Natural killer cell (primary cell): ENCODE results near the gene DPYD. TPM values are rescaled to one million over a fixed set of nuclear protein-coding genes. Genes with fewer than 3 reads are reported as not detected.

Experiments
- ATAC-seq, 3 donors: fragments of 150-1000 bp in 2 of 3; fragments of 200-7000 bp in 1 of 3; cut with Tn5 transposase; 1 replicate in 1 of 3; 2 replicates in 2 of 3; pipeline ENCODE4 v1.10.0; 2021; ENCODE audit warnings: mild to moderate bottlenecking in 2 of 3, moderate library complexity in 2 of 3
- DNase-seq, 2 donors: peaks; one replicate each; pipeline versions ENCODE4 v3.0.0 to v3.0.0-alpha.2; 2013 to 2021; ENCODE audit warnings: mixed read lengths in 1 of 2
- H3K27ac ChIP-seq: one replicate; pipeline ENCODE4 v1.5.1; 2013; ENCODE audit warnings: mild to moderate bottlenecking, low read length
- H3K27me3 ChIP-seq: one replicate; pipeline ENCODE4 v1.6.1; 2013; ENCODE audit warnings: low read length; ENCODE audit not compliant: control insufficient read depth, insufficient read depth
- H3K36me3 ChIP-seq: one replicate; pipeline ENCODE4 v1.6.1; 2013; ENCODE audit warnings: low read length; ENCODE audit not compliant: control insufficient read depth, insufficient read depth
- H3K4me1 ChIP-seq: one replicate; pipeline ENCODE4 v1.6.1; 2013; ENCODE audit warnings: low read length; ENCODE audit not compliant: control insufficient read depth, insufficient read depth
- H3K4me3 ChIP-seq: one replicate; pipeline ENCODE4 v1.5.1; 2013; ENCODE audit warnings: low read length
- H3K9me3 ChIP-seq: one replicate; pipeline ENCODE4 v1.6.1; 2013; ENCODE audit warnings: low read length; ENCODE audit not compliant: control insufficient read depth, insufficient read depth
- H3K27ac Mint-ChIP-seq, 2 donors: one replicate each; pipeline ENCODE4 v1.8.0; 2022; ENCODE audit warnings: mild to moderate bottlenecking in 2 of 2, mixed read lengths in 2 of 2, moderate library complexity in 1 of 2
- H3K27me3 Mint-ChIP-seq, 2 donors: one replicate each; pipeline ENCODE4 v1.8.0; 2022; ENCODE audit warnings: low read depth in 2 of 2, mixed read lengths in 2 of 2
- H3K36me3 Mint-ChIP-seq: one replicate; pipeline ENCODE4 v1.8.0; 2022; ENCODE audit warnings: mixed read lengths
- H3K4me1 Mint-ChIP-seq, 2 donors: one replicate each; pipeline ENCODE4 v1.8.0; 2022; ENCODE audit warnings: mixed read lengths in 2 of 2
- H3K4me3 Mint-ChIP-seq: one replicate; pipeline ENCODE4 v1.8.0; 2022; ENCODE audit warnings: mild to moderate bottlenecking, moderate library complexity, mixed read lengths
- H3K9me3 Mint-ChIP-seq, 2 donors: one replicate each; pipeline ENCODE4 v1.8.0; 2022; ENCODE audit warnings: mixed read lengths in 2 of 2
- CTCF ChIP-seq: fragments of 200-600 bp; IDR thresholded peaks from one replicate; pipeline ENCODE4 v1.8.0; 2022; ENCODE audit warnings: antibody characterized with exemption
- WGBS: methylation state at CpG from one replicate; pipeline ENCODE4 v1.1.7; 2013; ENCODE audit warnings: missing lambda C conversion rate; ENCODE audit not compliant: insufficient coverage; 5-methylcytosine and 5-hydroxymethylcytosine counted together
- intact Hi-C: fragments of 100-400 bp; cut with micrococcal nuclease; formaldehyde crosslinking; loops from one replicate; pipeline ENCODE4 v1.14.2; 2022
- total RNA-seq, 4 donors: library from RNA; stranded (reverse); fragments of 120-200 nt in 1 of 4; gene quantifications; one replicate each; pipeline versions ENCODE4 v1.2.3 to v1.2.4, GENCODE V29; 2013 to 2022

The DPYD gene
- total RNA-seq, 3 donors from 2014 or later (not counting 1 experiment from before 2014, with no cell fraction given), result 56.6 to 66.7 (median 56.9) TPM

- Histone ChIP-seq H3K27ac (no peak overlapping the region), H3K9me3 (no peaks in the 10 kb centered on the region), H3K27me3 (no peaks in the 10 kb centered on the region), H3K4me3 (no peak overlapping the region), H3K4me1 (no peaks in the 10 kb centered on the region), H3K36me3 (peaks cover 6% of the 10 kb centered on the region)
- peaks cover 13% of the 10 kb centered on the region for H3K36me3 Mint-ChIP-seq
- no peaks in the 10 kb centered on the region for H3K27me3 Mint-ChIP-seq
- 92% methylated on average over 6 of the region's 7 CpGs for WGBS
- DNase-seq (no peak), ATAC-seq (no peak)
- H3K9me3 Mint-ChIP-seq, result peaks cover 0 to 2% of the 10 kb centered on the region in 2 donors
- TF ChIP-seq CTCF, result no peak
- intact Hi-C loops, result no loop called here
- no peak overlapping the region for H3K4me3 Mint-ChIP-seq
- H3K27ac Mint-ChIP-seq, result no peak overlapping the region
- H3K4me1 Mint-ChIP-seq, result peaks cover 0 to 5% of the 10 kb centered on the region in 2 donors
Measured at GRCh38 chr1:97451046-97451826, 469.6 kb downstream of the DPYD start.

- no peaks in the 10 kb centered on the region for H3K9me3 ChIP-seq
- no peak for TF ChIP-seq CTCF
- Mint-ChIP-seq H3K4me3 (no peak overlapping the region), H3K36me3 (peaks cover 7% of the 10 kb centered on the region), H3K27me3 (no peaks in the 10 kb centered on the region), H3K9me3 (no peaks in the 10 kb centered on the region), H3K27ac (no peak overlapping the region), H3K4me1 (peaks cover 5% of the 10 kb centered on the region in 2 donors)
- intact Hi-C loops, result no loop called here
- H3K27ac ChIP-seq, result no peak overlapping the region
- no peak for DNase-seq
- H3K27me3 ChIP-seq, result no peaks in the 10 kb centered on the region
- no peaks in the 10 kb centered on the region for H3K4me1 ChIP-seq
- H3K36me3 ChIP-seq, result no peaks in the 10 kb centered on the region
- ATAC-seq, result no peak
- no peak overlapping the region for H3K4me3 ChIP-seq
Measured at GRCh38 chr1:97441966-97442365, 478.9 kb downstream of the DPYD start.

- no peaks in the 10 kb centered on the region for H3K9me3 Mint-ChIP-seq
- DNase-seq (no peak), ATAC-seq (no peak)
- no peak overlapping the region for H3K4me3 ChIP-seq
- H3K4me3 Mint-ChIP-seq, result no peak overlapping the region
- H3K36me3 Mint-ChIP-seq, result no peaks in the 10 kb centered on the region
- no peaks in the 10 kb centered on the region for H3K36me3 ChIP-seq
- no peaks in the 10 kb centered on the region for H3K4me1 ChIP-seq
- WGBS, result 89% methylated on average over 1 of the region's 2 CpGs
- H3K27me3 ChIP-seq, result no peaks in the 10 kb centered on the region
- no peaks in the 10 kb centered on the region for H3K9me3 ChIP-seq
- no peaks in the 10 kb centered on the region for H3K4me1 Mint-ChIP-seq
- H3K27me3 Mint-ChIP-seq, result no peaks in the 10 kb centered on the region
- H3K27ac Mint-ChIP-seq, result no peak overlapping the region
- no peak for TF ChIP-seq CTCF
- no peak overlapping the region for H3K27ac ChIP-seq
- intact Hi-C loops, result no loop called here
Measured at GRCh38 chr1:97433824-97434177, 487.0 kb downstream of the DPYD start.
